K562 (cell line): ENCODE data around the gene PGAM2. TPM values are rescaled to one million over a fixed set of nuclear protein-coding genes. Genes with fewer than 3 reads are reported as not detected.

Source experiments
- FUS ChIP-seq: fragments of 200-400 bp; formaldehyde crosslinking; optimal IDR thresholded peaks from 2 replicates; pipeline ENCODE3; 2017; ENCODE audit warnings: low read depth, low read length
- GTF2A2 ChIP-seq: IDR thresholded peaks from 2 replicates; pipeline ENCODE4 v1.6.1; 2016; ENCODE audit warnings: mild to moderate bottlenecking, missing genetic modification characterization, missing compliant biosample characterization
- KAT7 ChIP-seq: sonication (generic); formaldehyde crosslinking; IDR thresholded peaks from 2 replicates; pipeline ENCODE4 v1.8.0; 2022; ENCODE audit warnings: missing genetic modification reagents, mild to moderate bottlenecking, borderline replicate concordance
- MED1 ChIP-seq: sonication (generic); formaldehyde crosslinking; IDR thresholded peaks from 2 replicates; pipeline ENCODE4 v1.8.1; 2023; ENCODE audit warnings: missing genetic modification reagents, borderline replicate concordance
- NFIC ChIP-seq: fragments of 450-650 bp; IDR thresholded peaks from 2 replicates; pipeline ENCODE4 v1.6.1; 2017; ENCODE audit warnings: mild to moderate bottlenecking, inconsistent platforms
- NFYB ChIP-seq: IDR thresholded peaks from 2 replicates; pipeline ENCODE4 v1.6.1; 2011; ENCODE audit warnings: mild to moderate bottlenecking, moderate library complexity; ENCODE audit not compliant: insufficient read length; ENCODE audit errors: extremely low read depth
- PHF8 ChIP-seq: fragments of 200-600 bp; sonication (generic); IDR thresholded peaks from 2 replicates; pipeline ENCODE4 v1.6.1; 2012; ENCODE audit warnings: mixed run types, mild to moderate bottlenecking, inconsistent platforms, low read length, moderate library complexity, borderline replicate concordance
- POLR2B ChIP-seq: fragments of 450-650 bp; IDR thresholded peaks from 2 replicates; pipeline ENCODE4 v1.6.1; 2018; ENCODE audit warnings: low read depth; ENCODE audit not compliant: partially characterized antibody
- RUNX1 ChIP-seq: sonication (generic); IDR thresholded peaks from 2 replicates; pipeline ENCODE4 v1.6.1; 2016; ENCODE audit warnings: antibody characterized with exemption, low read depth
- STAT5A ChIP-seq: IDR thresholded peaks from 2 replicates; pipeline ENCODE4 v1.6.1; 2012; ENCODE audit warnings: low read length, inconsistent platforms, borderline replicate concordance
- XRCC3 ChIP-seq: fragments of 450-650 bp; IDR thresholded peaks from 2 replicates; pipeline ENCODE4 v1.6.1; 2017; ENCODE audit warnings: mild to moderate bottlenecking, moderate library complexity
- YY1 ChIP-seq, 3 experiments: IDR thresholded peaks; 2 replicates each; pipeline ENCODE4 v1.6.1; 2011; ENCODE audit warnings: low read length in 2 of 3, mild to moderate bottlenecking in 2 of 3, moderate library complexity in 2 of 3, borderline replicate concordance in 1 of 3, control low read depth in 1 of 3, low read depth in 1 of 3; ENCODE audit not compliant: insufficient read depth in 3 of 3, insufficient replicate concordance in 2 of 3, control insufficient read depth in 1 of 3, insufficient read length in 1 of 3; ENCODE audit errors: extremely low read depth in 1 of 3
- ZFP1 ChIP-seq: fragments of 450-650 bp; formaldehyde crosslinking; IDR thresholded peaks from 2 replicates; pipeline ENCODE4 v1.4.0; 2020; ENCODE audit warnings: mild to moderate bottlenecking, mixed read lengths
- ZNF41 ChIP-seq: fragments of 250-450 bp; sonication (Bioruptor Pico); conservative IDR thresholded peaks from 2 replicates; pipeline ENCODE4 v1.4.0; 2020; ENCODE audit warnings: mild to moderate bottlenecking
- ZNF436 ChIP-seq: fragments of 250-450, 450-650 bp; sonication (Bioruptor Pico); formaldehyde crosslinking; IDR thresholded peaks from 2 replicates; pipeline ENCODE4 v1.7.0; 2020; ENCODE audit warnings: mild to moderate bottlenecking
- ZSCAN29 ChIP-seq: fragments of 450-650 bp; IDR thresholded peaks from 2 replicates; pipeline ENCODE4 v1.6.1; 2017
- polyA plus RNA-seq, 8 experiments: library from polyadenylated mRNA; depleted of rRNA in 4 of 8; stranded (reverse) in 5 of 8; unstranded in 3 of 8; fragments of >200 nt; fragmentation: Nextera tagmentation in 2 of 8; fragmentation: Illumina TruSeq in 1 of 8; extraction: Ambion mirVana in 2 of 8; extraction: Trizol in 1 of 8; gene quantifications; 2 replicates each; pipeline versions ENCODE4 v1.2.1 to v1.2.3, GENCODE V29; 2011 to 2014; ENCODE audit warnings: inconsistent platforms in 1 of 8, missing spikeins in 1 of 8
- total RNA-seq, 7 experiments: library from RNA; depleted of rRNA in 6 of 7; stranded (reverse); fragments of >200 nt in 6 of 7; fragmentation: Illumina TruSeq in 2 of 7; extraction: Trizol in 2 of 7; gene quantifications; 2 replicates each; pipeline versions ENCODE4 v1.2.1 to v1.2.3, GENCODE V29; 2011 to 2021; ENCODE audit warnings: low replicate concordance in 1 of 7
- TF ChIP-seq, protein P1 (sequence below): fragments of 150-350 bp; IDR thresholded peaks from 2 replicates; pipeline ENCODE4 v1.6.1; 2014; ENCODE audit warnings: low read depth, mild to moderate bottlenecking, low read length, borderline replicate concordance
- TF ChIP-seq, protein P2 (sequence below): fragments of 450-650 bp; IDR thresholded peaks from 2 replicates; pipeline ENCODE4 v1.6.1; 2016; ENCODE audit warnings: mild to moderate bottlenecking
- TF ChIP-seq, protein P3 (sequence below): fragments of 250-450 bp; sonication (Bioruptor Pico); IDR thresholded peaks from 2 replicates; pipeline ENCODE4 v1.6.1; 2021; ENCODE audit warnings: mild to moderate bottlenecking
- TF ChIP-seq, protein P4 (sequence below): fragments of 250-450 bp; sonication (Bioruptor Pico); IDR thresholded peaks from 2 replicates; pipeline ENCODE4 v1.4.0; 2020; ENCODE audit warnings: borderline replicate concordance

Gene PGAM2
- total and polyA plus RNA-seq, 9 of the 15 experiments (the other 6 are each of a cell fraction or from before 2014, with no cell fraction given) = not detected

DNA sequence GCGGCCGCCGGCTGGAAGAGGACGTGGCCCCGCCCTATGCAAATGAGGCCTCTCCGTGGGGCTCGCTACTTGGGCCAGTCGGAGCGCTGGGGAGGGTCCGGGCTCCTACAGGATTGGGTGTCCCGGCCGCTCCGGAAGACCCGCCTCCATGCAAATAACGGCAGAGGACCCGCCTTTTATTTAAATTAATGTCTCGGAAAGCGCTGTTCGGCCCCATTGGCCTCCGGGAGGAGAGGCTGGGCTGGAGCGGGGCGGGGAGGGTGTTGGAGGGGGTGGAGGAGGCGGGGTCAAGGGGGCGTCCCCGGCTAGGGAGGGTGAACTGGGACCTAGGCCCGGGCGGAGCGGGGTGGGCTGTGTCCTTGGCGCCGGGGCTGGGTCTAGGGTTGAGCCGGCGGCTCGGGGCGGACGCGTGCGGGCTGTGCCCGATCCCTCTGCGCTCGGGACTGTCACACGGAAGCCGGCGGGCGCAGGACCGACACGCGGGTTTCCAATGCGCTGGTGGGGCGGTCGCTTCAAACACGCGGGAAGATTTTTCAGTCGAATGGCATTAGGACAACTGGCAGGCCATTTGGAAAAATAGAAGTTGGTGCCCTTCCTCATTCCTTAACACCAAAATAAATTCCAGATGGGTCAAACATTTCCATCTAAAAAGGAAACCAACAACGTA is 17.3 kb upstream of the PGAM2 start (continued):
- TF ChIP-seq, protein P1, sequence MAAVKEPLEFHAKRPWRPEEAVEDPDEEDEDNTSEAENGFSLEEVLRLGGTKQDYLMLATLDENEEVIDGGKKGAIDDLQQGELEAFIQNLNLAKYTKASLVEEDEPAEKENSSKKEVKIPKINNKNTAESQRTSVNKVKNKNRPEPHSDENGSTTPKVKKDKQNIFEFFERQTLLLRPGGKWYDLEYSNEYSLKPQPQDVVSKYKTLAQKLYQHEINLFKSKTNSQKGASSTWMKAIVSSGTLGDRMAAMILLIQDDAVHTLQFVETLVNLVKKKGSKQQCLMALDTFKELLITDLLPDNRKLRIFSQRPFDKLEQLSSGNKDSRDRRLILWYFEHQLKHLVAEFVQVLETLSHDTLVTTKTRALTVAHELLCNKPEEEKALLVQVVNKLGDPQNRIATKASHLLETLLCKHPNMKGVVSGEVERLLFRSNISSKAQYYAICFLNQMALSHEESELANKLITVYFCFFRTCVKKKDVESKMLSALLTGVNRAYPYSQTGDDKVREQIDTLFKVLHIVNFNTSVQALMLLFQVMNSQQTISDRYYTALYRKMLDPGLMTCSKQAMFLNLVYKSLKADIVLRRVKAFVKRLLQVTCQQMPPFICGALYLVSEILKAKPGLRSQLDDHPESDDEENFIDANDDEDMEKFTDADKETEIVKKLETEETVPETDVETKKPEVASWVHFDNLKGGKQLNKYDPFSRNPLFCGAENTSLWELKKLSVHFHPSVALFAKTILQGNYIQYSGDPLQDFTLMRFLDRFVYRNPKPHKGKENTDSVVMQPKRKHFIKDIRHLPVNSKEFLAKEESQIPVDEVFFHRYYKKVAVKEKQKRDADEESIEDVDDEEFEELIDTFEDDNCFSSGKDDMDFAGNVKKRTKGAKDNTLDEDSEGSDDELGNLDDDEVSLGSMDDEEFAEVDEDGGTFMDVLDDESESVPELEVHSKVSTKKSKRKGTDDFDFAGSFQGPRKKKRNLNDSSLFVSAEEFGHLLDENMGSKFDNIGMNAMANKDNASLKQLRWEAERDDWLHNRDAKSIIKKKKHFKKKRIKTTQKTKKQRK = peak; percentile 53; the same call in 1 of the 2 replicates
- TF ChIP-seq, protein P2, sequence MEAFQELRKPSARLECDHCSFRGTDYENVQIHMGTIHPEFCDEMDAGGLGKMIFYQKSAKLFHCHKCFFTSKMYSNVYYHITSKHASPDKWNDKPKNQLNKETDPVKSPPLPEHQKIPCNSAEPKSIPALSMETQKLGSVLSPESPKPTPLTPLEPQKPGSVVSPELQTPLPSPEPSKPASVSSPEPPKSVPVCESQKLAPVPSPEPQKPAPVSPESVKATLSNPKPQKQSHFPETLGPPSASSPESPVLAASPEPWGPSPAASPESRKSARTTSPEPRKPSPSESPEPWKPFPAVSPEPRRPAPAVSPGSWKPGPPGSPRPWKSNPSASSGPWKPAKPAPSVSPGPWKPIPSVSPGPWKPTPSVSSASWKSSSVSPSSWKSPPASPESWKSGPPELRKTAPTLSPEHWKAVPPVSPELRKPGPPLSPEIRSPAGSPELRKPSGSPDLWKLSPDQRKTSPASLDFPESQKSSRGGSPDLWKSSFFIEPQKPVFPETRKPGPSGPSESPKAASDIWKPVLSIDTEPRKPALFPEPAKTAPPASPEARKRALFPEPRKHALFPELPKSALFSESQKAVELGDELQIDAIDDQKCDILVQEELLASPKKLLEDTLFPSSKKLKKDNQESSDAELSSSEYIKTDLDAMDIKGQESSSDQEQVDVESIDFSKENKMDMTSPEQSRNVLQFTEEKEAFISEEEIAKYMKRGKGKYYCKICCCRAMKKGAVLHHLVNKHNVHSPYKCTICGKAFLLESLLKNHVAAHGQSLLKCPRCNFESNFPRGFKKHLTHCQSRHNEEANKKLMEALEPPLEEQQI = no peak
- TF ChIP-seq, protein P3, sequence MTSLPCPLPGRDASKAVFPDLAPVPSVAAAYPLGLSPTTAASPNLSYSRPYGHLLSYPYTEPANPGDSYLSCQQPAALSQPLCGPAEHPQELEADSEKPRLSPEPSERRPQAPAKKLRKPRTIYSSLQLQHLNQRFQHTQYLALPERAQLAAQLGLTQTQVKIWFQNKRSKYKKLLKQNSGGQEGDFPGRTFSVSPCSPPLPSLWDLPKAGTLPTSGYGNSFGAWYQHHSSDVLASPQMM (CRISPR knock-in tag) = no peak
- peak; percentile 64; the same call in 1 of the 2 replicates for TF ChIP-seq PHF8
- TF ChIP-seq, protein P4, sequence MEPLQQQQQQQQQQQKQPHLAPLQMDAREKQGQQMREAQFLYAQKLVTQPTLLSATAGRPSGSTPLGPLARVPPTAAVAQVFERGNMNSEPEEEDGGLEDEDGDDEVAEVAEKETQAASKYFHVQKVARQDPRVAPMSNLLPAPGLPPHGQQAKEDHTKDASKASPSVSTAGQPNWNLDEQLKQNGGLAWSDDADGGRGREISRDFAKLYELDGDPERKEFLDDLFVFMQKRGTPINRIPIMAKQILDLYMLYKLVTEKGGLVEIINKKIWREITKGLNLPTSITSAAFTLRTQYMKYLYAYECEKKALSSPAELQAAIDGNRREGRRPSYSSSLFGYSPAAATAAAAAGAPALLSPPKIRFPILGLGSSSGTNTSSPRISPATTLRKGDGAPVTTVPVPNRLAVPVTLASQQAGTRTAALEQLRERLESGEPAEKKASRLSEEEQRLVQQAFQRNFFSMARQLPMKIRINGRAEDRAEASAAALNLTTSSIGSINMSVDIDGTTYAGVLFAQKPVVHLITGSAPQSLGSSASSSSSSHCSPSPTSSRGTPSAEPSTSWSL = no peak
- no peak for TF ChIP-seq FUS
- TF ChIP-seq NFIC = peak; percentile 34; the same call in 1 of the 2 replicates
- peak; percentile 19 for TF ChIP-seq POLR2B
- no peak for TF ChIP-seq GTF2A2
- TF ChIP-seq NFYB = peak; percentile 87
- TF ChIP-seq KAT7 (CRISPR knock-in tag) = no peak
- no peak for TF ChIP-seq MED1
- no peak for TF ChIP-seq XRCC3
- no peak for TF ChIP-seq ZSCAN29
- TF ChIP-seq ZFP1 (CRISPR knock-in tag) = no peak
- no peak for TF ChIP-seq ZNF41
- no peak for TF ChIP-seq RUNX1
- peak in 1 of 3 experiments; percentile 21 for TF ChIP-seq YY1 (IDR thresholded peaks at IDR 0.05; ENCODE audit: borderline replicate concordance in 1 of 3, control insufficient read depth in 1 of 3, extremely low read depth in 1 of 3, insufficient read depth in 3 of 3, insufficient read length in 1 of 3, insufficient replicate concordance in 2 of 3, low read depth in 1 of 3, low read length in 2 of 3)
- no peak for TF ChIP-seq STAT5A
- no peak for TF ChIP-seq ZNF436 (CRISPR knock-in tag)
